Measurements from ENCODE around the gene ETV7.

DNA sequence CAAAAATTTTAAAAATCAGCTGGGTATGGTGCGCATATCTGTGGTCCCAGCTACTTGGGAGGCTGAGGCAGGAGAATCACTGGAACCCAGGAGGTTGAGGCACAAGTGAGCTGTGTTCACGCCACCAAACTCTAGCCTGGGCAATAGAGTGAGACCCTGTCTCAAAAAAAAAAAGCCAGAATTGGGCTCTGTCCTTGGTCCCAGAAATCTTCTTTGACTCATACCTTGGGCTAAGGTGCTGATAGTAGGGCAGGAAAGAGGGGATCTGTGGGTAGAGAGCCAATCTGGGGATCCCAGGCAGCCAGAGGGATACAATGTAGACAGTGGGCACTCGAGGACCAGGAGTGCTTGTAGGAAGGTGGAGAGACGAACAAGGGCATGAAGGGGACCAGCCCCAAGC is 13.3 kb downstream of the ETV7 start:
- TF ChIP-seq, protein P1, sequence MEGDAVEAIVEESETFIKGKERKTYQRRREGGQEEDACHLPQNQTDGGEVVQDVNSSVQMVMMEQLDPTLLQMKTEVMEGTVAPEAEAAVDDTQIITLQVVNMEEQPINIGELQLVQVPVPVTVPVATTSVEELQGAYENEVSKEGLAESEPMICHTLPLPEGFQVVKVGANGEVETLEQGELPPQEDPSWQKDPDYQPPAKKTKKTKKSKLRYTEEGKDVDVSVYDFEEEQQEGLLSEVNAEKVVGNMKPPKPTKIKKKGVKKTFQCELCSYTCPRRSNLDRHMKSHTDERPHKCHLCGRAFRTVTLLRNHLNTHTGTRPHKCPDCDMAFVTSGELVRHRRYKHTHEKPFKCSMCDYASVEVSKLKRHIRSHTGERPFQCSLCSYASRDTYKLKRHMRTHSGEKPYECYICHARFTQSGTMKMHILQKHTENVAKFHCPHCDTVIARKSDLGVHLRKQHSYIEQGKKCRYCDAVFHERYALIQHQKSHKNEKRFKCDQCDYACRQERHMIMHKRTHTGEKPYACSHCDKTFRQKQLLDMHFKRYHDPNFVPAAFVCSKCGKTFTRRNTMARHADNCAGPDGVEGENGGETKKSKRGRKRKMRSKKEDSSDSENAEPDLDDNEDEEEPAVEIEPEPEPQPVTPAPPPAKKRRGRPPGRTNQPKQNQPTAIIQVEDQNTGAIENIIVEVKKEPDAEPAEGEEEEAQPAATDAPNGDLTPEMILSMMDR (IDR thresholded peaks at IDR 0.05; ENCODE audit: borderline replicate concordance, extremely low read depth, low read length, poor library complexity, severe bottlenecking) = no peak
- no peak for TF ChIP-seq EZH2 (IDR thresholded peaks at IDR 0.05; ENCODE audit: borderline replicate concordance, low read depth, low read length, severe bottlenecking)

All from DND-41 (cell line).